ENCODE measurements around the gene TOGARAM1.

The TOGARAM1 gene

DNA sequence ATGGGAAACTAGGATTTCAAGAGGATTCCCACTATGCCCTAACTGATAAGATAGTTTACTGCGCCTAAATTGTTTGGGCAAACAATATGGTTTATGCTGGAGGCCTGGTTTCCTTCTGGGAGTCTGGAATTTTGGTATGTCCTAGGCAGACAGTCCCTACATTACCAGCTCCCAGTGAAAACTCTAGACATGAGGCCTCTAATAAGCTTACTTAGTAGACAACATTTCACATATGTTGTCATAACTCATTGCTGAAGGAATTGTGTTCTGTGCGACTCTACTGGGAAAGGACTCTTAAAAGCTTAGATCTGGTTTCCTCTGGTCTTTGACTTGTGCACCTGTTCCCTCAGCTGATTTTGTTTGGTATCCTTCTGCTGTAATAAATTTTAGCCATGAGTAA is 104.0 kb downstream of the TOGARAM1 start:
- Histone ChIP-seq H3K36me3 (ENCODE audit: control insufficient read depth in 2 of 2, insufficient read depth in 1 of 2, low read length in 2 of 2) (peaks cover 4 to 5% of the 10 kb centered on the region in 2 experiments), H3K4me3 (ENCODE audit: low read depth, low read length) (no peak overlapping the region), H3K9me3 (ENCODE audit: control insufficient read depth, insufficient read depth, low read depth, low read length) (no peaks in the 10 kb centered on the region), H3K4me1 (ENCODE audit: control insufficient read depth, insufficient read depth, low read length) (no peaks in the 10 kb centered on the region), H3K27ac (ENCODE audit: extremely low read depth, low read depth, low read length) (no peak overlapping the region)
- TF ChIP-seq ZNF341 (tag by site-specific recombination; IDR thresholded peaks at IDR 0.05; ENCODE audit: low read depth) (no peak), ZNF366 (tag by site-specific recombination; conservative IDR thresholded peaks at IDR 0.05) (no peak), GLIS1 (tag by site-specific recombination; IDR thresholded peaks at IDR 0.05) (no peak), ZNF292 (tag by site-specific recombination; IDR thresholded peaks at IDR 0.05; ENCODE audit: borderline replicate concordance, low read depth) (no peak), ZNF76 (tag by site-specific recombination; IDR thresholded peaks at IDR 0.05; ENCODE audit: borderline replicate concordance, low read depth) (no peak), ZNF221 (tag by site-specific recombination; IDR thresholded peaks at IDR 0.05; ENCODE audit: borderline replicate concordance) (no peak)
- ChIA-PET POLR2A (no interaction called here), CTCF (interaction anchor here (0.7 kb wide), 1 partner anchor 153 kb away, joined by 3 read pairs; no protein-coding TSS in a partner anchor)

- ChIA-PET POLR2A (no interaction called here), CTCF (no interaction called here)
- Histone ChIP-seq H3K4me3 (ENCODE audit: low read depth, low read length) (no peak overlapping the region), H3K9me3 (ENCODE audit: control insufficient read depth, insufficient read depth, low read depth, low read length) (no peaks in the 10 kb centered on the region), H3K4me1 (ENCODE audit: control insufficient read depth, insufficient read depth, low read length) (no peaks in the 10 kb centered on the region), H3K36me3 (ENCODE audit: control insufficient read depth in 2 of 2, insufficient read depth in 1 of 2, low read length in 2 of 2) (peaks cover 4 to 5% of the 10 kb centered on the region in 2 experiments), H3K27ac (ENCODE audit: extremely low read depth, low read depth, low read length) (no peak overlapping the region)
- TF ChIP-seq ZNF596 (tag by site-specific recombination; IDR thresholded peaks at IDR 0.05), result no peak
- TF ChIP-seq ZNF324 (tag by site-specific recombination; IDR thresholded peaks at IDR 0.05), result no peak
- TF ChIP-seq ZNF548 (tag by site-specific recombination; IDR thresholded peaks at IDR 0.05), result no peak
- TF ChIP-seq, protein P1, sequence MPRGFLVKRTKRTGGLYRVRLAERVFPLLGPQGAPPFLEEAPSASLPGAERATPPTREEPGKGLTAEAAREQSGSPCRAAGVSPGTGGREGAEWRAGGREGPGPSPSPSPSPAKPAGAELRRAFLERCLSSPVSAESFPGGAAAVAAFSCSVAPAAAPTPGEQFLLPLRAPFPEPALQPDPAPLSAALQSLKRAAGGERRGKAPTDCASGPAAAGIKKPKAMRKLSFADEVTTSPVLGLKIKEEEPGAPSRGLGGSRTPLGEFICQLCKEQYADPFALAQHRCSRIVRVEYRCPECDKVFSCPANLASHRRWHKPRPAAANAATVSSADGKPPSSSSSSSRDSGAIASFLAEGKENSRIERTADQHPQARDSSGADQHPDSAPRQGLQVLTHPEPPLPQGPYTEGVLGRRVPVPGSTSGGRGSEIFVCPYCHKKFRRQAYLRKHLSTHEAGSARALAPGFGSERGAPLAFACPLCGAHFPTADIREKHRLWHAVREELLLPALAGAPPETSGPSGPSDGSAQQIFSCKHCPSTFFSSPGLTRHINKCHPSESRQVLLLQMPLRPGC (tag by site-specific recombination; IDR thresholded peaks at IDR 0.05), result no peak
Observed at GRCh38 chr14:45066667-45067066, 104.7 kb downstream of the TOGARAM1 start.

- CTCF ChIA-PET, result no interaction called here
- H3K9me3 ChIP-seq (ENCODE audit: control insufficient read depth, insufficient read depth, low read depth, low read length), result no peaks in the 10 kb centered on the region
- H3K4me1 ChIP-seq (ENCODE audit: control insufficient read depth, insufficient read depth, low read length), result no peaks in the 10 kb centered on the region
- peaks cover 4 to 8% of the 10 kb centered on the region in 2 experiments for H3K36me3 ChIP-seq (ENCODE audit: control insufficient read depth in 2 of 2, insufficient read depth in 1 of 2, low read length in 2 of 2)
- TF ChIP-seq ZFP41 (tag by site-specific recombination; IDR thresholded peaks at IDR 0.05; ENCODE audit: borderline replicate concordance) (no peak), ZNF768 (tag by site-specific recombination; IDR thresholded peaks at IDR 0.05) (no peak), ZNF248 (tag by site-specific recombination; IDR thresholded peaks at IDR 0.05) (no peak), ZNF366 (tag by site-specific recombination; conservative IDR thresholded peaks at IDR 0.05) (no peak), ZBTB11 (tag by site-specific recombination; conservative IDR thresholded peaks at IDR 0.05; ENCODE audit: low read depth) (no peak), MEIS1 (CRISPR knock-in tag; IDR thresholded peaks at IDR 0.05; ENCODE audit: borderline replicate concordance) (no peak), ZSCAN30 (tag by site-specific recombination; IDR thresholded peaks at IDR 0.05) (no peak), ZNF292 (tag by site-specific recombination; IDR thresholded peaks at IDR 0.05; ENCODE audit: borderline replicate concordance, low read depth) (no peak), ZNF830 (tag by site-specific recombination; IDR thresholded peaks at IDR 0.05; ENCODE audit: low read depth) (no peak)
- no peak overlapping the region for H3K4me3 ChIP-seq (ENCODE audit: low read depth, low read length)
- no peak overlapping the region for H3K27ac ChIP-seq (ENCODE audit: extremely low read depth, low read depth, low read length)
- POLR2A ChIA-PET, result no interaction called here
Observed at GRCh38 chr14:45068396-45068795, 106.4 kb downstream of the TOGARAM1 start.
